Urinary bladder (tissue), 4 donors: Measurements from ENCODE around the gene RANBP3. TPM values are rescaled to one million over a fixed set of nuclear protein-coding genes. Genes with fewer than 3 reads are reported as not detected.
"Not testable (repeated sequence)": the region's sequence is repeated elsewhere in the genome, so short reads cannot be mapped to it uniquely, and the experiment has no call there.

Experiments used
- DNase-seq: peaks from one replicate; pipeline ENCODE4 v3.0.0-alpha.2; 2015; ENCODE audit errors: extremely low spot score
- H3K27ac ChIP-seq: one replicate; pipeline ENCODE4 v1.5.1; 2013; ENCODE audit warnings: low read depth, mild to moderate bottlenecking, moderate library complexity
- H3K36me3 ChIP-seq: one replicate; pipeline ENCODE4 v1.6.1; 2013; ENCODE audit warnings: mild to moderate bottlenecking, moderate library complexity; ENCODE audit not compliant: insufficient read depth
- H3K4me1 ChIP-seq: one replicate; pipeline ENCODE4 v1.6.1; 2013; ENCODE audit warnings: mild to moderate bottlenecking, moderate library complexity; ENCODE audit not compliant: insufficient read depth
- H3K4me3 ChIP-seq: one replicate; pipeline ENCODE4 v1.5.1; 2013; ENCODE audit warnings: low read depth, low read length
- WGBS: extraction: QIAGEN DNeasy Blood & Tissue Kit; methylation state at CpG from one replicate; pipeline ENCODE4 v1.1.7; 2013; 5-methylcytosine and 5-hydroxymethylcytosine counted together
- polyA plus RNA-seq: library from polyadenylated mRNA; stranded (reverse); fragments of 200-250 nt; gene quantifications from one replicate; pipeline ENCODE4 v1.2.3, GENCODE V29; 2013
- total RNA-seq: library from RNA; depleted of rRNA; stranded (reverse); fragments of >200 nt; gene quantifications from one replicate; pipeline ENCODE4 v1.2.3, GENCODE V29; 2014
- donor health status: healthy with polysubstance abuse.
- donor health status: healthy.

The RANBP3 gene
- total and polyA plus RNA-seq, 2 donors, result 44.2 to 106 TPM

- no peak for DNase-seq
- Histone ChIP-seq H3K4me3 (no peak overlapping the region), H3K27ac (no peak overlapping the region), H3K4me1 (no peaks in the 10 kb centered on the region), H3K36me3 (peaks cover 5% of the 10 kb centered on the region)
- WGBS, result 69% methylated on average over 28 of the region's 28 CpGs
These were observed 83.8 kb downstream of the RANBP3 start for GRCh38 chr19:5893907-5894703.

- Histone ChIP-seq H3K4me1 (no peaks in the 10 kb centered on the region), H3K27ac (no peak overlapping the region), H3K36me3 (peaks cover 5% of the 10 kb centered on the region), H3K4me3 (no peak overlapping the region)
- DNase-seq, result no peak
- WGBS, result 70% methylated on average over 13 of the region's 13 CpGs
These were observed 84.5 kb downstream of the RANBP3 start for GRCh38 chr19:5893296-5893903.

DNA sequence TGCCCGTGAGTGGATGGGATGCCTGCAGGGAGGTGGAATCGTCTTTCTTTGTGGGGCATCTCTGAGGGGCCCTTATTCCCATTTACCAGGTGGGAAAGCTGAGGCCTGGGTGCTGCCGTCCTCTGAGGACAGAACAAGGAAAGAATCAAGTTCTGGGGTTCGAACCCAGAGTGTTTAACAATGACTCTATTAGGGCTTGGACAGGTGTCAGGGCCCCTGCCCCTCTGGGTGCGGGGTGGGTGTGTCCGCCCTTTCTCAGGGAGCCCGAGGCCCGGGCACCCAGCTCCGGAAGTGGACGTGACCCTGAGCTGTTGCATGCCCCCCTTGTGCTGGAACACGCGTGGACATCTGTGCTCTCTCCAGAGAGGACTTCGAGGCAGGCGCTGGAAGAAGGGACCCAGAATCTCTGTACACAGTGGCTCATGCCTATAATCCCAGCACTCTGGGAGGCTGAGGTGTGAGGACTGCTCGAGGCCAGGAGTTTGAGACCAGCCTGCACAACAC, 85.1 kb downstream of the RANBP3 start:
- no peaks in the 10 kb centered on the region for H3K4me1 ChIP-seq
- H3K27ac ChIP-seq, result no peak overlapping the region
- no peak for DNase-seq
- H3K36me3 ChIP-seq, result peaks cover 5% of the 10 kb centered on the region
- H3K4me3 ChIP-seq, result no peak overlapping the region
- 57% methylated on average over 15 of the region's 15 CpGs for WGBS

DNA sequence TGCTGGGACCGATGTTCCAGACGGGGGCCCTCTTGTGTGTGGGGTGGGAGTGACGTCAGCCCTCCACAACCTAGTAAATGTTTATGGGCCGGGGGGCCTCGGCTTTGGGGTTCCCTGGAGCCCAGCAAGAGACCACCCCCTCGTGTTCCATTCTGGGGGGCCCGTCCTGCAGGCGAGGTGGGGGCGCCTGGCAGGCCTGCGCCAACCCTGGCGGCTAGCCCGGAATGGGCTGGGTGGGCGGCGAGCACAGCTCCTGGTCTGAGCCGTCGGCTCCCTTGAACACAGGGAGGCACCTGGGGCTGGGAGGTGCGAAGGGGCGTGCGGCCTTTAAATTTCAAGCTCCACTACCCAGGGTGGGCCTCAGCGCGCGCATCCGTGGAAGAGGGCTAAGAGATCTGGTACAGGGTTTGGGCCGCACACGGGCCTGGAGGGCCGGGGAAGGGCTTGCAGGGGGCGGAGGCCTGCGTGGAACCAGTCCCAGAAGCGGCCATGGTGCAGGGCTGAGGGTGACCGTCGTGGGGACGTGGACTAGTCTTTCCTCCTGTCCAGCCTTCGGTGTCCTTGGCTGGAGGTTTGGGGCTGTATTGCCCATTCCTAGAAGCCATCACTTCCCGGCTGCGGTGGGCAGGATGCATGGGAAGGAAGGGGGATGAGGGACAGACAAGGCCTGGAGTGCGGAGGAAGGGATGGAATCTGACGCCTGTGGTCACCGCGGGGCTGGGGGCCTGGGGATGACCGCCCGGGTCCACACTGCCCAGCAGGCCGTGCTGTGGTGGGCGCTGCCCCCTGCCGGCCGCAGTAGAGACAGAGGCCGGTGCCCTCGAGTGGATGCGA, 85.8 kb downstream of the RANBP3 start:
- H3K4me3 ChIP-seq, result no peak overlapping the region
- no peak overlapping the region for H3K27ac ChIP-seq
- H3K36me3 ChIP-seq, result peaks cover 5% of the 10 kb centered on the region
- H3K4me1 ChIP-seq, result no peaks in the 10 kb centered on the region
- DNase-seq, result no peak
- WGBS, result 8% methylated on average over 48 of the region's 48 CpGs

GRCh38 chr19:5891572-5891937, 86.4 kb downstream of the RANBP3 start:
- 68% methylated on average over 4 of the region's 4 CpGs for WGBS
- DNase-seq, result no peak
- H3K4me1 ChIP-seq, result no peaks in the 10 kb centered on the region
- peaks cover 5% of the 10 kb centered on the region for H3K36me3 ChIP-seq
- no peak overlapping the region for H3K27ac ChIP-seq
- H3K4me3 ChIP-seq, result no peak overlapping the region

DNA sequence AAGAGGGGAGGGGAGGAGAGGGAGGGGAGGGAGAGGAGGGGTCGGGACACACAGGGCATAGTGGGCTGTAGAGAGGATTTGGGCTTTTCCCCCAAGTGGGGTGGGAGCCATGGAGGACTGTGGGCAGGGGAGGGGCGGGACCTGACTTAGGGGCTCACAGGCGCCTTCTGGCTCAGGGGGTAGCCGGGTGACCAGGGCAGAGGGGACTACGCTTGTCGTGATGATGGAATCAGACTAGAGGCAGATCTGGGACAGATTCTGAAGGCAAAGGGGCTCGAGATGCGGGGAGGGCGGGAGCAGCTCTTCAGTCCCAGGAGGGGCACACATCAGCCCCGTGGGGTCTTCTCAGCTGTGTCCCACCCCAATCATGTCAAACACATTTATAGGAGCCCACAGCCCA, 87.8 kb downstream of the RANBP3 start:
- no peak overlapping the region for H3K27ac ChIP-seq
- no peak for DNase-seq
- WGBS, result 37% methylated on average over 10 of the region's 10 CpGs
- H3K4me1 ChIP-seq, result no peaks in the 10 kb centered on the region
- H3K4me3 ChIP-seq, result no peak overlapping the region
- H3K36me3 ChIP-seq, result no peaks in the 10 kb centered on the region

DNA sequence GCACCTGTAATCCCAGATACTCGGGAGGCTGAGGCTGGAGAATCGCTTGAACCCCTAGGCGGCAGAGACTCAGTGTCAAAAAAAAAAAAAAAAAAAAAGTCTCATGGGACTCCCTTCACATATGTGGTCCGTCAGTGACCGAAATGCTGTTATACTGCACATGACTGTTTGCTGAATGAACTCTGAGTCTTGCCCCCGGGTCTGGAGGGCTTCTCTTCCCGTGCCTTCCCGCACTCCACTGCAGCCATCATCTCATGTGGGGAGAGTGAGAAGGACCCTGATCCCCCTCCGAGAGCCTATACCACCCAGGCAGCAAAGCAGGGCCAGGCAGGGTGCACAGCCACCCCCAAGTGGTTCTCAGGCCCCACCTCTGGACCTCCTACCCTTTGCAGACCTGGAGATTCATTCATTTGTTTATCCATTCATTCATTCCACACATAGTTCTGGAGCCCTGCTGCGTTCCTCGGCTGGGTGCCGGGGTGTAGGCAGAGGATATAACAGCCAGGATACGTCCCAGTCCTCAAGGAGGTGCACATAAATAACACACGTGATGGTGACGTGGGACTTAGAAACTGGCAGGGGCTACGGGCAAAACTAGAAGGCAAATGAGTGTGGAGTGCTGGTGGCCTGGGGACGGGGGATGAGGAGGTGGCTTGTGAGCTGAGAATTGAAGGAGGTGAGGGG, 88.5 kb downstream of the RANBP3 start:
- no peaks in the 10 kb centered on the region for H3K4me1 ChIP-seq
- H3K27ac ChIP-seq, result no peak overlapping the region
- H3K36me3 ChIP-seq, result no peaks in the 10 kb centered on the region
- no peak for DNase-seq
- 29% methylated on average over 17 of the region's 17 CpGs for WGBS
- no peak overlapping the region for H3K4me3 ChIP-seq

GRCh38 chr19:5884065-5884811, 93.7 kb downstream of the RANBP3 start:
- WGBS, result 70% methylated on average over 11 of the region's 11 CpGs
- not testable (repeated sequence) for H3K27ac ChIP-seq

DNA sequence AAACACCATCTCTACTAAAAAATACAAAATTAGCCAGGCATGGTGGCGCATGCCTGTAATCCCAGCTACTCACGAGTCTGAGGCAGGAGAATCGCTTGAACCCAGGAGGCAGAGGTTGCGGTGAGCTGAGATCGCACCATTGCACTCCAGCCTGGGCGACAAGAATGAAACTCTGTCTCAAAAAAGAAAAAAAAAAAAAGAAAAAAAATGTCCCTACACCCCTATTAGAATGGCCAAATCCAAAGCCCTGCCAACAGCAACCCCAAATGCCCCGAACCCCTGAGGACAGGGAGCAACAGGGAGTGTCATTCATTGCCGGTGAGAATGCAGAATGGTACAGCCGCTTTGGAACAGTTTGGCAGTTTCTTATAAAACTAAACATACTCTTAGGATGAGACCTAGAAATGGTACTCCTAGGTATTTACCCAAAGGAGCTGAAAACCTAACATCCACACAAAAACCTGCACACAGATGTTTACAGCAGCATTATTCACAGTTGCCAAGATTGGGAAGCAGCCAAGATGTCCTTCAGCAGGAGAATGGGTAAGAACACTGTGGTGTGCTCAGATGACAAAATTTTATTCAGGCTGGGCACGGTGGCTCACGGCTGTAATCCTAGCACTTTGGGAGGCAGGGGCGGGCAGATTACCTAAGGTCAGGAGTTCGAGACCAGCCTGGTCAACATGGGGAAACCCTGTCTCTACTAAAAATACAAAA, 94.6 kb downstream of the RANBP3 start:
- H3K27ac ChIP-seq, DNase-seq, H3K36me3 ChIP-seq, H3K4me3 ChIP-seq, H3K4me1 ChIP-seq: not testable (repeated sequence)
- WGBS, result 66% methylated on average over 13 of the region's 13 CpGs

More at GRCh38 chr19:5884065-5884811, 93.7 kb downstream of the RANBP3 start:
- H3K36me3 ChIP-seq, H3K4me1 ChIP-seq, H3K4me3 ChIP-seq, DNase-seq: not testable (repeated sequence)

GRCh38 chr19:5882421-5882968, 95.4 kb downstream of the RANBP3 start:
- no peak for DNase-seq
- H3K36me3 ChIP-seq, result no peaks in the 10 kb centered on the region
- no peak overlapping the region for H3K4me3 ChIP-seq
- 62% methylated on average over 9 of the region's 9 CpGs for WGBS
- H3K27ac ChIP-seq, result no peak overlapping the region
- no peaks in the 10 kb centered on the region for H3K4me1 ChIP-seq

- no peak for DNase-seq
- H3K27ac ChIP-seq, result no peak overlapping the region
- no peak overlapping the region for H3K4me3 ChIP-seq
- no peaks in the 10 kb centered on the region for H3K36me3 ChIP-seq
- no peaks in the 10 kb centered on the region for H3K4me1 ChIP-seq
- WGBS, result 65% methylated on average over 19 of the region's 19 CpGs
These were observed 96.2 kb downstream of the RANBP3 start for GRCh38 chr19:5881543-5882299.
